ENCODE data around the gene C5orf47. TPM values are rescaled to one million over a fixed set of nuclear protein-coding genes. Genes with fewer than 3 reads are reported as not detected.

The C5orf47 gene
- total and polyA plus RNA-seq, 4 donors: 0.08 TPM; not detected in 3

GRCh38 chr5:173970878-173971650 is 17.9 kb upstream of the C5orf47 start:
- TF ChIP-seq FOXA2 (IDR thresholded peaks at IDR 0.05) (no peak), YY1 (IDR thresholded peaks at IDR 0.05) (no peak), MAX (IDR thresholded peaks at IDR 0.05) (no peak), HNF4A (conservative IDR thresholded peaks at IDR 0.05) (no peak), GABPA (IDR thresholded peaks at IDR 0.05 in 1 of 2, conservative IDR thresholded peaks at IDR 0.05 in 1 of 2) (no peak), JUND (IDR thresholded peaks at IDR 0.05) (no peak), SP1 (IDR thresholded peaks at IDR 0.05) (no peak)
- Histone ChIP-seq H3K9me3 (ENCODE audit: control insufficient read depth in 4 of 4, low read length in 3 of 4) (no peaks in the 10 kb centered on the region), H3K4me3 (ENCODE audit: low read depth in 1 of 3, low read length in 3 of 3) (no peak overlapping the region), H3K27me3 (ENCODE audit: control insufficient read depth in 4 of 4, insufficient read depth in 4 of 4, low read length in 3 of 4) (no peaks in the 10 kb centered on the region), H3K36me3 (ENCODE audit: control insufficient read depth in 4 of 4, insufficient read depth in 3 of 4, low read depth in 1 of 4, low read length in 3 of 4) (no peaks in the 10 kb centered on the region), H3K4me1 (ENCODE audit: control insufficient read depth in 4 of 4, insufficient read depth in 4 of 4, low read length in 3 of 4) (peaks cover 4 to 15% (median 10%) of the 10 kb centered on the region in 4 donors), H3K9ac (ENCODE audit: low read depth in 1 of 2, low read length in 2 of 2) (no peak overlapping the region), H3K27ac (ENCODE audit: low read depth in 1 of 2, low read length in 2 of 2) (no peak overlapping the region)
- WGBS: 90% methylated on average over 18 of the region's 18 CpGs
- DNase-seq (ENCODE audit: low spot score): no peak

DNA sequence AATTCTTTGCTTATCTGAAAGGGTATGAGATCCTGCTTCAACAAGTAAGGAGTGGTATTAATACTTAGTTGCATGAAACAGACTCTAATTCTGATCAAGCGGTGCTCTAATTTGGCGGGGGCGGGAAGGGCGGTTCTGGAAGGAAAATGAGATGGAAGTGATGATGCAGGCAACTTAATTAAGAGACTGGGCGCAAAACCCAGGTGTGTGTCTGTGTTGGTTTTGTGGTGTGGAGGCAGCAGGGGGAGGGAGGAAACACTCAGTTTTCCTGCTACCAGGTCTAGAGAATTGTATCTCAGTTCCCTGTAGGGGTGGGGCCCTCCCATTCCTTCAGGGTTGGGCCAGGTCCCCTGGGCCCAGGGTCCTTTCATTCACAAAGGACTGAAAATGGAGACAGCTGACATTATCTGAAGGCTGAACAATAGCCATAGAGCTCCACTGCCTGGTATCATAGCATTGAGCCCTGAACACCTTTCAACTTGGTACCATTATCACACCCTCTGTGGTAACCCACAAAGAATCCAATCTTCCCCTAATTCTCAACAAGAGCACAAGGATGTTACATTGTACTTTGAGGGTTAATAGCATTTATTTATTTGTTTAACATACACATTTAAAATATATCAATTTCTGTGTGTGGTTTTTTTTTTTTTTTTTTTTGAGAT is 17.2 kb upstream of the C5orf47 start:
- TF ChIP-seq JUND (IDR thresholded peaks at IDR 0.05) (no peak), REST (IDR thresholded peaks at IDR 0.05) (no peak), FOXA1 (IDR thresholded peaks at IDR 0.05) (no peak), EGR1 (IDR thresholded peaks at IDR 0.05; ENCODE audit: low read depth in 2 of 2) (no peak), MAX (IDR thresholded peaks at IDR 0.05) (no peak), FOXA2 (IDR thresholded peaks at IDR 0.05) (no peak), YY1 (IDR thresholded peaks at IDR 0.05) (no peak), HNF4A (conservative IDR thresholded peaks at IDR 0.05) (no peak), GABPA (IDR thresholded peaks at IDR 0.05 in 1 of 2, conservative IDR thresholded peaks at IDR 0.05 in 1 of 2) (no peak), HNF4G (IDR thresholded peaks at IDR 0.05) (no peak), TAF1 (conservative IDR thresholded peaks at IDR 0.05) (no peak), CTCF (IDR thresholded peaks at IDR 0.05; ENCODE audit: low read depth, low read length, missing input control) (no peak), RXRA (IDR thresholded peaks at IDR 0.05) (no peak), RAD21 (IDR thresholded peaks at IDR 0.05) (no peak)
- Histone ChIP-seq H3K9me3 (ENCODE audit: control insufficient read depth in 4 of 4, low read length in 3 of 4) (no peaks in the 10 kb centered on the region), H3K9ac (ENCODE audit: low read depth in 1 of 2, low read length in 2 of 2) (no peak overlapping the region), H3K27ac (ENCODE audit: low read depth in 1 of 2, low read length in 2 of 2) (no peak overlapping the region), H3K4me1 (ENCODE audit: control insufficient read depth in 4 of 4, insufficient read depth in 4 of 4, low read length in 3 of 4) (peaks cover 4 to 15% (median 10%) of the 10 kb centered on the region in 4 donors), H3K27me3 (ENCODE audit: control insufficient read depth in 4 of 4, insufficient read depth in 4 of 4, low read length in 3 of 4) (no peaks in the 10 kb centered on the region), H3K36me3 (ENCODE audit: control insufficient read depth in 4 of 4, insufficient read depth in 3 of 4, low read depth in 1 of 4, low read length in 3 of 4) (no peaks in the 10 kb centered on the region), H3K4me3 (ENCODE audit: low read depth in 1 of 3, low read length in 3 of 3) (no peak overlapping the region)
- 97% methylated on average over 5 of the region's 5 CpGs for WGBS
- no peak for DNase-seq (ENCODE audit: low spot score)

Data from liver (tissue), 9 donors.